Nephron progenitor cell (in vitro differentiated cells): ENCODE measurements around the gene PAN3.
A peak's percentile ranks its signal among the peaks of the same experiment; 100 is the strongest.

Source experiments
- DNase-seq: peaks from one replicate; pipeline ENCODE4 v3.0.0; 2021
- H3K27ac Mint-ChIP-seq: 2 replicates; pipeline ENCODE4 v1.8.0; 2021; ENCODE audit warnings: mild to moderate bottlenecking, moderate library complexity, mixed read lengths
- H3K27me3 Mint-ChIP-seq: 2 replicates; pipeline ENCODE4 v1.8.0; 2021; ENCODE audit warnings: mild to moderate bottlenecking, low read depth, mixed read lengths; ENCODE audit not compliant: poor library complexity
- H3K36me3 Mint-ChIP-seq: 2 replicates; pipeline ENCODE4 v1.8.0; 2021; ENCODE audit warnings: low read depth, mixed read lengths
- H3K4me1 Mint-ChIP-seq: 2 replicates; pipeline ENCODE4 v1.8.0; 2021; ENCODE audit warnings: mixed read lengths
- H3K4me3 Mint-ChIP-seq: 2 replicates; pipeline ENCODE4 v1.8.0; 2021; ENCODE audit warnings: mild to moderate bottlenecking, moderate library complexity, mixed read lengths
- H3K9me3 Mint-ChIP-seq: 2 replicates; pipeline ENCODE4 v1.8.0; 2021; ENCODE audit warnings: mild to moderate bottlenecking, moderate library complexity, mixed read lengths
- CTCF ChIP-seq: fragments of 200-600 bp; sonication (generic); IDR thresholded peaks from 2 replicates; pipeline ENCODE4 v1.5.0; 2021; ENCODE audit warnings: antibody characterized with exemption

The PAN3 gene

DNA sequence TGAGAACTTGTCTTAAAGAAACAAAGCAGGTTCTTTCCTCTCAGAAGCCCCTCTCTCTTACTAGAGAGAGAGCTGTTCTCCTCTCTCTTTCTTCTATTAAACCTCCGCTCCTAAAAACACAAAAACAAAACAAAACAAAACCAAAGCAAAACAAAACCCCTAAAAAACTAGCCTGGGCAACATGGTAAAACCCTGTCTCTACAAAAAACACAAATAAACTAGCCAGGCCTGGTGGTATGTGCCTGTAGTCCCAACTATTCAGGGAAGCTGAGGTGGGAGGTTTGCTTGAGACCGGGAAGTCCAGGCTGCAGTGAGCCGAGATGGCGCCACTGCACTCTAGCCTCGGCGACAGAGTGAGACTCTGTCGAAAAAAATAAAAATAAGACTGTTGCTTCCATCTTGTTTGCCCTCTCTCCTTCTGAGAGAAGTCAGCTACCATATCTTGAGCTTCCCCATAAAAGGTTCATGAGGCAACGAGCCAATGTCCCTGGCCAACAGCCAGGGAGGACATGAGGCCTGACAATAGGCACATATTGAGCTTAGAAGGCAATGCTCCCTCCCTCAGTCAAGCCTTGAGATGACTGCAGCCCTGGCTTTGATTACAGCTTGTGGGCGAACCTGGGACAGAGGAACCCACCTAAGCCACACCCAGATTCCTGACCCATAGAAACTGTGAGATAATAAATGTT lies 20.5 kb upstream of the PAN3 start:
- TF ChIP-seq CTCF, result no peak
- no peak for DNase-seq
- Mint-ChIP-seq H3K36me3 (no peaks in the 10 kb centered on the region), H3K4me3 (no peak overlapping the region), H3K27ac (peak overlapping the region; percentile 11), H3K4me1 (no peaks in the 10 kb centered on the region), H3K9me3 (no peaks in the 10 kb centered on the region), H3K27me3 (peaks cover 2% of the 10 kb centered on the region)

GRCh38 chr13:28120317-28120716 lies 18.0 kb upstream of the PAN3 start:
- H3K27ac Mint-ChIP-seq, result no peak overlapping the region
- H3K4me1 Mint-ChIP-seq, result no peaks in the 10 kb centered on the region
- no peaks in the 10 kb centered on the region for H3K36me3 Mint-ChIP-seq
- no peaks in the 10 kb centered on the region for H3K9me3 Mint-ChIP-seq
- H3K4me3 Mint-ChIP-seq, result no peak overlapping the region
- peaks cover 2% of the 10 kb centered on the region for H3K27me3 Mint-ChIP-seq
- no peak for TF ChIP-seq CTCF
- DNase-seq, result no peak

DNA sequence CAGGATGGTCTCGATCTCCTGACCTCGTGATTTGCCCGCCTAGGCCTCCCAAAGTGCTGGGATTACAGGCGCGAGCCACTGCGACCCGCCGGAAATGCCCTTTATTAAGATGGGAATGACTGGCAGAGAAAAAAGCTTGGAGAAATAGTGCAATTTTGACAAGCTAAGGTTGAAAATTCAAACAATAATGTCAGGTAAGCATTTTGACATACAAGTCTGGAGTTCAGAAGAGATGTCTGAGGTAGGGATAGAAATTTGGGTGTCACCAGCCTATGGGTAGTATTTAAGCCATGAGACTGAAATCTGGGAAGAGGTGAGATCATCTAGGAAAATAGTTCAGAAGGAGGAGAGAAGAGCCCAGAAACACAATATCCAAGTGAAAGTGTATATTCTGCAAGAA lies 17.1 kb upstream of the PAN3 start:
- H3K27me3 Mint-ChIP-seq, result peaks cover 2% of the 10 kb centered on the region
- no peaks in the 10 kb centered on the region for H3K9me3 Mint-ChIP-seq
- no peak overlapping the region for H3K27ac Mint-ChIP-seq
- H3K36me3 Mint-ChIP-seq, result no peaks in the 10 kb centered on the region
- H3K4me1 Mint-ChIP-seq, result no peaks in the 10 kb centered on the region
- DNase-seq, result no peak
- H3K4me3 Mint-ChIP-seq, result no peak overlapping the region
- TF ChIP-seq CTCF, result no peak

- no peak for TF ChIP-seq CTCF
- H3K27ac Mint-ChIP-seq, result no peak overlapping the region
- H3K4me3 Mint-ChIP-seq, result no peak overlapping the region
- no peak for DNase-seq
- H3K4me1 Mint-ChIP-seq, result no peaks in the 10 kb centered on the region
- H3K36me3 Mint-ChIP-seq, result no peaks in the 10 kb centered on the region
- no peaks in the 10 kb centered on the region for H3K9me3 Mint-ChIP-seq
- no peaks in the 10 kb centered on the region for H3K27me3 Mint-ChIP-seq
Observed at GRCh38 chr13:28128030-28128429, 10.3 kb upstream of the PAN3 start.

DNA sequence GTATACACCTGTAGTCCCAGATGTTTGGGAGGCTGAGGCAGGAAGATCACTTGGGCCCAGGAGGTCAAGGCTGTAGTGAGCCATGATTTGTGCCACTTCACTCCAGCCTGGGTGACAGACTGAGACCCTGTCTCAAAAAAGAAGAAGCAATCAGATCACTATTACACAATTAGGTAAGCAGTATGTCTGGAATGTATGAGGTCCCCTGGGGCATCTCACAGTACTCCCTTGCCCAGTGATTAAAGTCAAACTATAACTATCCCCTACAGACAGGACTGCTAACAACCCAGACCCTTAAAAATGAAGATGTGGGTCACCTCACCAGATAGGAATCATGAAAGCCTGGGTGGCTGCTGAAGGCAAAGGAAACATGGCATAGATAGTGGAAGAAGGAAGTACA lies 9.4 kb upstream of the PAN3 start:
- H3K36me3 Mint-ChIP-seq, result no peaks in the 10 kb centered on the region

More for the DNA sequence above, 9.4 kb upstream of the PAN3 start:
- Mint-ChIP-seq H3K27ac (no peak overlapping the region), H3K27me3 (peaks cover 3% of the 10 kb centered on the region), H3K4me1 (no peaks in the 10 kb centered on the region), H3K4me3 (no peak overlapping the region), H3K9me3 (no peaks in the 10 kb centered on the region)
- DNase-seq, result no peak
- no peak for TF ChIP-seq CTCF
